Daoy (cell line): ENCODE results near the gene KRT85. TPM values are rescaled to one million over a fixed set of nuclear protein-coding genes. Genes with fewer than 3 reads are reported as not detected.

Experiments used
- DNase-seq: peaks from one replicate; pipeline ENCODE4 v3.0.0-alpha.2; 2015; ENCODE audit warnings: low read depth
- total RNA-seq: library from RNA; depleted of rRNA; stranded (reverse); fragments of >200 nt; shearing (Covaris generic); gene quantifications from 2 replicates; pipeline ENCODE4 v1.2.3, GENCODE V29; 2014; rRNA removed

KRT85 gene
- total RNA-seq, 1 experiment from 2014 or later = 0.80 TPM

GRCh38 chr12:52323416-52324152 is 43.7 kb downstream of the KRT85 start:
- DNase-seq = no peak

- no peak for DNase-seq
Measured at GRCh38 chr12:52323001-52323400, 44.3 kb downstream of the KRT85 start.

GRCh38 chr12:52322069-52322468 is 45.2 kb downstream of the KRT85 start:
- no peak for DNase-seq

- DNase-seq = no peak
Measured at GRCh38 chr12:52321418-52321817, 45.9 kb downstream of the KRT85 start.

- no peak for DNase-seq
Measured at GRCh38 chr12:52320784-52321400, 46.4 kb downstream of the KRT85 start, which contains the start of gene KRT83. KRT83 (minus strand) TSS chr12:52321398; CDS start chr12:52321335, 63 bp downstream.

GRCh38 chr12:52319097-52319496 is 48.2 kb downstream of the KRT85 start:
- no peak for DNase-seq

- no peak for DNase-seq
Measured at GRCh38 chr12:52318241-52318990, 48.9 kb downstream of the KRT85 start.

- DNase-seq = no peak
Measured at GRCh38 chr12:52317468-52318052, 49.7 kb downstream of the KRT85 start.

- DNase-seq = no peak
Measured at GRCh38 chr12:52316701-52317100, 50.6 kb downstream of the KRT85 start.

GRCh38 chr12:52316290-52316689 is 51.0 kb downstream of the KRT85 start:
- no peak for DNase-seq

GRCh38 chr12:52315721-52316120 is 51.6 kb downstream of the KRT85 start:
- DNase-seq = peak; percentile 26

GRCh38 chr12:52314511-52314910 is 52.8 kb downstream of the KRT85 start:
- no peak for DNase-seq

GRCh38 chr12:52313926-52314325 is 53.4 kb downstream of the KRT85 start:
- no peak for DNase-seq

GRCh38 chr12:52313461-52313860 is 53.8 kb downstream of the KRT85 start:
- no peak for DNase-seq

GRCh38 chr12:52312086-52312485 is 55.2 kb downstream of the KRT85 start:
- no peak for DNase-seq

- no peak for DNase-seq
Measured at GRCh38 chr12:52311285-52311648, 56.0 kb downstream of the KRT85 start.

GRCh38 chr12:52310622-52311284 is 56.5 kb downstream of the KRT85 start:
- DNase-seq = no peak

Other genes with a start within 250 kb of the KRT85 start
- 4.4 and 5.5 TPM in 2 replicates for gene KRT80, start 175.5 kb downstream of the KRT85 start, total RNA-seq
- gene KRT7, start 134.2 kb downstream of the KRT85 start, total RNA-seq = 5.5 and 12.2 TPM in 2 replicates
- 0.40 and 0.65 TPM in 2 replicates for gene KRT86, start 92.8 kb downstream of the KRT85 start, total RNA-seq
- gene KRT81, start 75.9 kb downstream of the KRT85 start, total RNA-seq = 0.74 and 1.0 TPM in 2 replicates
- not detected in 2 replicates for gene KRT83, start 46.1 kb downstream of the KRT85 start, total RNA-seq
- not detected in 2 replicates for gene KRT84, start 18.2 kb upstream of the KRT85 start, total RNA-seq
- not detected in 2 replicates for gene KRT82, start 38.9 kb upstream of the KRT85 start, total RNA-seq
- 1.1 and 2.7 TPM in 2 replicates for gene KRT75, start 66.9 kb upstream of the KRT85 start, total RNA-seq
- gene KRT6B, start 84.7 kb upstream of the KRT85 start, total RNA-seq = not detected in 2 replicates
- gene KRT6C, start 106.3 kb upstream of the KRT85 start, total RNA-seq = not detected in 2 replicates
- gene KRT6A, start 125.8 kb upstream of the KRT85 start, total RNA-seq = not detected in 2 replicates
- 0.36 TPM in 1 of 2 replicates, not detected in the other for gene KRT5, start 152.9 kb upstream of the KRT85 start, total RNA-seq
- gene KRT71, start 185.7 kb upstream of the KRT85 start, total RNA-seq = not detected in 2 replicates
- not detected in 2 replicates for gene KRT74, start 206.4 kb upstream of the KRT85 start, total RNA-seq
- gene KRT72, start 234.0 kb upstream of the KRT85 start, total RNA-seq = not detected in 2 replicates